Endometrial microvascular endothelial cells (primary cell): ENCODE results near the gene CHCHD6. TPM values are rescaled to one million over a fixed set of nuclear protein-coding genes. Genes with fewer than 3 reads are reported as not detected.

Experiments used
- total RNA-seq: library from RNA; depleted of rRNA; stranded (reverse); fragments of >200 nt; gene quantifications from one replicate; pipeline ENCODE4 v1.2.3, GENCODE V29; 2015; ENCODE audit errors: inconsistent ontology term

Gene CHCHD6
- total RNA-seq, 1 donor from 2014 or later, result 18.3 TPM

Other genes starting within 250 kb of the CHCHD6 start
- 13.6 TPM for gene ZXDC, start 228.3 kb upstream of the CHCHD6 start, total RNA-seq
- not detected for gene UROC1, start 186.5 kb upstream of the CHCHD6 start, total RNA-seq
- gene CHST13, start 180.1 kb upstream of the CHCHD6 start, total RNA-seq, result not detected
- gene C3orf22, start 145.3 kb upstream of the CHCHD6 start, total RNA-seq, result not detected
- 10.1 TPM for gene TXNRD3, start 49.1 kb upstream of the CHCHD6 start, total RNA-seq